Spleen (tissue), 7 donors: ENCODE results near the gene SPG11.
A peak's percentile ranks its signal among the peaks of the same experiment; 100 is the strongest.

Experiments
- POLR2A ChIP-seq, 3 donors: fragments of 450-650 bp; IDR thresholded peaks; one replicate each; pipeline ENCODE4 v1.5.1; 2017; ENCODE audit warnings: antibody characterized with exemption in 3 of 3, mild to moderate bottlenecking in 1 of 3
- POLR2AphosphoS5 ChIP-seq, 3 donors: sonication (generic); formaldehyde crosslinking; IDR thresholded peaks; one replicate each; pipeline ENCODE4 v1.5.1; 2017; ENCODE audit warnings: antibody characterized with exemption in 3 of 3
- TF ChIP-seq, protein P1 (sequence below), 11 experiments: fragments of 200-600 bp in 7 of 11; fragments of 450-650 bp in 4 of 11; sonication (generic) in 4 of 11; IDR thresholded peaks in 8 of 11; conservative IDR thresholded peaks in 3 of 11; 1 replicate in 7 of 11; 2 replicates in 4 of 11; pipeline versions ENCODE4 v1.4.0 to v1.8.0; 2016 to 2021; ENCODE audit warnings: antibody characterized with exemption in 11 of 11, inconsistent platforms in 4 of 11, mild to moderate bottlenecking in 1 of 11
- donor health status: DM: no; HTN: no; CAD: no; lungs with moderate emphysema.
- donor health status: DM: no; HTN: no; CAD: no.
- donor health status: DM: no; HTN: no; CAD: no.

DNA sequence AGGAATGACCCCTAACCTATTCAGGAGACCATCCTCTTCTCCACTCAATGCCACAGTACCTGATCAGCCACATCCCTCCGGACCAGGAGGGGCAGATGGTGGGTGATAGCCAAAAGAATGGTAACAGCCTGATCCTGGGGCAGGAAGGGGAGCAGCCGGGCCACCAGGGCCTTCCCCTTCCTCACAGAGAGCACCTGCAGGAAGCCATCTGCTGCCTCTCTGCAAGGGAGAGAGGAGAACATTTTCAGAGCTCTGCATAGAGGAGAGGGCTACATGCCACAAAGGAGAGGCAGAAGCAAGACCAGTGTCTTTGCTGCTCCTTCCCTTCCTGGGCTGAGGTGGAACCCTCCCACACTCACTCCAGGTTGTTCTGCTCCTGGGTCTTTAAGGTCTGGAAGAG is 5.5 kb upstream of the SPG11 start:
- TF ChIP-seq POLR2A (IDR thresholded peaks at IDR 0.05) = no peak
- TF ChIP-seq, protein P1, sequence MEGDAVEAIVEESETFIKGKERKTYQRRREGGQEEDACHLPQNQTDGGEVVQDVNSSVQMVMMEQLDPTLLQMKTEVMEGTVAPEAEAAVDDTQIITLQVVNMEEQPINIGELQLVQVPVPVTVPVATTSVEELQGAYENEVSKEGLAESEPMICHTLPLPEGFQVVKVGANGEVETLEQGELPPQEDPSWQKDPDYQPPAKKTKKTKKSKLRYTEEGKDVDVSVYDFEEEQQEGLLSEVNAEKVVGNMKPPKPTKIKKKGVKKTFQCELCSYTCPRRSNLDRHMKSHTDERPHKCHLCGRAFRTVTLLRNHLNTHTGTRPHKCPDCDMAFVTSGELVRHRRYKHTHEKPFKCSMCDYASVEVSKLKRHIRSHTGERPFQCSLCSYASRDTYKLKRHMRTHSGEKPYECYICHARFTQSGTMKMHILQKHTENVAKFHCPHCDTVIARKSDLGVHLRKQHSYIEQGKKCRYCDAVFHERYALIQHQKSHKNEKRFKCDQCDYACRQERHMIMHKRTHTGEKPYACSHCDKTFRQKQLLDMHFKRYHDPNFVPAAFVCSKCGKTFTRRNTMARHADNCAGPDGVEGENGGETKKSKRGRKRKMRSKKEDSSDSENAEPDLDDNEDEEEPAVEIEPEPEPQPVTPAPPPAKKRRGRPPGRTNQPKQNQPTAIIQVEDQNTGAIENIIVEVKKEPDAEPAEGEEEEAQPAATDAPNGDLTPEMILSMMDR (IDR thresholded peaks at IDR 0.05 in 8 of 11, conservative IDR thresholded peaks at IDR 0.05 in 3 of 11) = no peak
- TF ChIP-seq POLR2AphosphoS5 (IDR thresholded peaks at IDR 0.05) = peak in 2 of 3 donors; percentile 39 to 52
